OCI-LY3 (cell line): ENCODE results near the gene DST.
"Not testable (repeated sequence)": the region's sequence is repeated elsewhere in the genome, so short reads cannot be mapped to it uniquely, and the experiment has no call there.

ENCODE experiments used
- H2AFZ ChIP-seq: fragments of 200-600, 300-600 bp; shearing (Covaris generic); 2 replicates; pipeline ENCODE4 v1.6.0; 2014; ENCODE audit warnings: antibody characterized with exemption, low read depth, low read length
- H3K27ac ChIP-seq: fragments of 200-600, 300-600 bp; sonication (generic); 2 replicates; pipeline ENCODE4 v1.5.1; 2014; ENCODE audit warnings: mild to moderate bottlenecking, low read length, moderate library complexity, mixed read lengths
- H3K27me3 ChIP-seq: fragments of 200-600, 300-600 bp; sonication (generic); 2 replicates; pipeline ENCODE4 v1.6.1; 2014; ENCODE audit warnings: low read depth, low read length, mixed read lengths
- H3K36me3 ChIP-seq: fragments of 200-600, 300-600 bp; sonication (generic); replicated peaks from 2 replicates; pipeline ENCODE3; 2014; ENCODE audit warnings: low read depth, low read length, mixed read lengths
- H3K4me1 ChIP-seq: fragments of 300-600, 200-600 bp; sonication (generic); 2 replicates; pipeline ENCODE4 v1.6.1; 2014; ENCODE audit warnings: low read length, mixed read lengths
- H3K4me2 ChIP-seq: fragments of 200-600, 300-600 bp; sonication (generic); 2 replicates; pipeline ENCODE4 v1.6.1; 2014; ENCODE audit warnings: low read length, mixed read lengths
- H3K4me3 ChIP-seq: fragments of 300-600, 200-600 bp; sonication (generic); 2 replicates; pipeline ENCODE4 v1.5.1; 2014; ENCODE audit warnings: antibody characterized with exemption, mild to moderate bottlenecking, low read length, moderate library complexity
- H3K79me2 ChIP-seq: fragments of 300-600, 200-600 bp; shearing (Covaris generic); 2 replicates; pipeline ENCODE4 v1.6.1; 2014; ENCODE audit warnings: mild to moderate bottlenecking, low read length, mixed read lengths
- H3K9ac ChIP-seq: fragments of 300-600, 200-600 bp; shearing (Covaris generic); 2 replicates; pipeline ENCODE4 v1.6.0; 2014; ENCODE audit warnings: mild to moderate bottlenecking, low read length, moderate library complexity
- H3K9me3 ChIP-seq: fragments of 200-600, 300-600 bp; shearing (Covaris generic); 2 replicates; pipeline ENCODE4 v1.6.1; 2014; ENCODE audit warnings: low read length, mixed read lengths; ENCODE audit not compliant: insufficient read depth
- H4K20me1 ChIP-seq: fragments of 200-600, 300-600 bp; sonication (generic); 2 replicates; pipeline ENCODE4 v1.6.1; 2016; ENCODE audit warnings: low read length, mixed read lengths; ENCODE audit not compliant: insufficient read depth
- EZH2phosphoT487 ChIP-seq: fragments of 200-600 bp; shearing (Covaris generic); IDR thresholded peaks from 2 replicates; pipeline ENCODE4 v1.6.1; 2018; ENCODE audit warnings: antibody characterized with exemption, mixed run types, low read depth
- TF ChIP-seq, protein P1 (sequence below): fragments of 200-600, 300-600 bp; sonication (generic); IDR thresholded peaks from 2 replicates; pipeline ENCODE4 v1.5.1; 2014; ENCODE audit warnings: antibody characterized with exemption, low read length, low read depth

DST gene

DNA sequence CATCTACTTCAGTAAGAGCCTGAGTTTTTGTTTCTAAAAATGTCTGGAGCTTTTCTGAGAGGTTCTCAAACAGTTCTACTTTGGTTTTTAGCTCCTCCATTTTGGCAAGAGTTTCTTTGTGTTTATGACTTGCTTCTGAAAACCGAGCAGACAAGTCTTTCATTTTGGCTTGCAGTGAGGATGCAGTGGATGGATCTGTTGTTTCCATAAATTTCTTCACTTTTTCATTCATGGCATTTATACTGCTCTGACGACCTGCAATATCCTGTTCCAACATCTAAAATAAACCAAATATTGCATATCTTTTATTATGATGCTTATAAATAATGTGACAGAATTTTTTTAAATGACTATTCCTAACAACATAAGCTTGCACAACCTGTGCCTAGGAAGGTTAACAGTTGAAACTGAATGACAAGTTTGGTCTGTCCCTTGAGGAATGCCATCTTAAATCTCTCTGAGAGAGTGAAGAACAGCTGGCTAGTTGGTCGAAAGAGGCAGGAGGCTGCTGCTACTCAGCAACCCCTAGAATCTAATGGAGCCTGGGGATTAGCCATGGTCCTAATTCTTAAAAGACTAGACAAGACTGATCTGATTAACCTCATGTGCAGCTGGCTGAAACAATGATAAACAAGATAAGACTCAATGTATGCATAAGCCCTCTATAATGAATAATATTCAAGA lies 69.8 kb downstream of the DST start:
- H2AFZ ChIP-seq = no peak overlapping the region
- H3K9ac ChIP-seq = no peak overlapping the region
- H3K36me3 ChIP-seq = no peaks in the 10 kb centered on the region
- peaks cover 2% of the 10 kb centered on the region; the same call in 1 of the 2 replicates for H3K4me1 ChIP-seq
- H3K9me3 ChIP-seq = no peaks in the 10 kb centered on the region
- no peak overlapping the region for H3K4me2 ChIP-seq
- H4K20me1 ChIP-seq = no peaks in the 10 kb centered on the region
- no peak for TF ChIP-seq EZH2phosphoT487
- TF ChIP-seq, protein P1, sequence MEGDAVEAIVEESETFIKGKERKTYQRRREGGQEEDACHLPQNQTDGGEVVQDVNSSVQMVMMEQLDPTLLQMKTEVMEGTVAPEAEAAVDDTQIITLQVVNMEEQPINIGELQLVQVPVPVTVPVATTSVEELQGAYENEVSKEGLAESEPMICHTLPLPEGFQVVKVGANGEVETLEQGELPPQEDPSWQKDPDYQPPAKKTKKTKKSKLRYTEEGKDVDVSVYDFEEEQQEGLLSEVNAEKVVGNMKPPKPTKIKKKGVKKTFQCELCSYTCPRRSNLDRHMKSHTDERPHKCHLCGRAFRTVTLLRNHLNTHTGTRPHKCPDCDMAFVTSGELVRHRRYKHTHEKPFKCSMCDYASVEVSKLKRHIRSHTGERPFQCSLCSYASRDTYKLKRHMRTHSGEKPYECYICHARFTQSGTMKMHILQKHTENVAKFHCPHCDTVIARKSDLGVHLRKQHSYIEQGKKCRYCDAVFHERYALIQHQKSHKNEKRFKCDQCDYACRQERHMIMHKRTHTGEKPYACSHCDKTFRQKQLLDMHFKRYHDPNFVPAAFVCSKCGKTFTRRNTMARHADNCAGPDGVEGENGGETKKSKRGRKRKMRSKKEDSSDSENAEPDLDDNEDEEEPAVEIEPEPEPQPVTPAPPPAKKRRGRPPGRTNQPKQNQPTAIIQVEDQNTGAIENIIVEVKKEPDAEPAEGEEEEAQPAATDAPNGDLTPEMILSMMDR = no peak
- no peak overlapping the region for H3K27ac ChIP-seq
- H3K79me2 ChIP-seq = no peaks in the 10 kb centered on the region
- H3K4me3 ChIP-seq = no peak overlapping the region
- H3K27me3 ChIP-seq = no peaks in the 10 kb centered on the region

DNA sequence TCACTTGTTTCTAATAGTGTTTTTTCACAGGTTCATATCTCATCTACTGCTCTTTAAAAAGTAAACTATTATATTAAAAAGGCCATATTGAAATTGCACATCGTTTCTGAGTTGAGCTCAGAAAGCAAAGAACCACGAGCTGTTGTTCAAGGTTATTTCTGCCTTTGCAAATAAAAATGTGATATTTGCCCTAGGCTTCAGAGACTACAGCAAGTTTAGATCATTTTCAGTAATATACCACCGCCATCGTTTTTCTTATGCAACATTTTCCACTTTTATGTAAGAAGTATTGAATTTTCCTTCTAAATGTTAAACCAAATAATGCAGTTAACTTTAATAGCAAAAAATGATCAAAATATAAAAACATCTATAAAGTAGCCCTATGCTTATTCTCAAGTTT lies 71.1 kb downstream of the DST start:
- Histone ChIP-seq H3K27me3 (no peaks in the 10 kb centered on the region), H3K4me2 (no peak overlapping the region), H2AFZ (no peak overlapping the region), H3K36me3 (no peaks in the 10 kb centered on the region), H3K4me3 (no peak overlapping the region), H3K4me1 (peaks cover 2% of the 10 kb centered on the region; the same call in 1 of the 2 replicates), H3K9me3 (no peaks in the 10 kb centered on the region), H3K79me2 (no peaks in the 10 kb centered on the region), H4K20me1 (no peaks in the 10 kb centered on the region), H3K9ac (no peak overlapping the region), H3K27ac (no peak overlapping the region)
- TF ChIP-seq EZH2phosphoT487 = no peak
- TF ChIP-seq, protein P1 = no peak

- H3K4me2 ChIP-seq = peak overlapping the region; percentile 31
- H3K9ac ChIP-seq = no peak overlapping the region
- H3K27me3 ChIP-seq = no peaks in the 10 kb centered on the region
- no peaks in the 10 kb centered on the region for H3K36me3 ChIP-seq
- H3K4me3 ChIP-seq = no peak overlapping the region
- no peaks in the 10 kb centered on the region for H4K20me1 ChIP-seq
- H2AFZ ChIP-seq = no peak overlapping the region
- peaks cover 2% of the 10 kb centered on the region; the same call in 1 of the 2 replicates for H3K4me1 ChIP-seq
- no peaks in the 10 kb centered on the region for H3K9me3 ChIP-seq
- H3K79me2 ChIP-seq = no peaks in the 10 kb centered on the region
- TF ChIP-seq, protein P1 = peak; percentile 78
- no peak for TF ChIP-seq EZH2phosphoT487
- H3K27ac ChIP-seq = no peak overlapping the region
Observed at GRCh38 chr6:56570413-56571359, 72.0 kb downstream of the DST start.

- Histone ChIP-seq H2AFZ (no peak overlapping the region), H3K4me2 (no peak overlapping the region), H3K27me3 (no peaks in the 10 kb centered on the region), H3K9me3 (no peaks in the 10 kb centered on the region), H3K79me2 (no peaks in the 10 kb centered on the region), H3K27ac (no peak overlapping the region), H3K4me3 (no peak overlapping the region), H3K4me1 (peaks cover 2% of the 10 kb centered on the region; the same call in 1 of the 2 replicates), H3K36me3 (no peaks in the 10 kb centered on the region), H4K20me1 (no peaks in the 10 kb centered on the region), H3K9ac (no peak overlapping the region)
- TF ChIP-seq, protein P1 = no peak
- no peak for TF ChIP-seq EZH2phosphoT487
Observed at GRCh38 chr6:56567501-56567900, 75.2 kb downstream of the DST start.

- not testable (repeated sequence) for H3K9ac ChIP-seq, H2AFZ ChIP-seq, H3K27ac ChIP-seq, H3K36me3 ChIP-seq, H3K4me1 ChIP-seq, H3K4me3 ChIP-seq, H4K20me1 ChIP-seq, H3K9me3 ChIP-seq, H3K4me2 ChIP-seq, H3K27me3 ChIP-seq, H3K79me2 ChIP-seq
Observed at GRCh38 chr6:56562730-56563129, 80.0 kb downstream of the DST start.
